Upper lobe of right lung (tissue), 1 donor: ENCODE results near the gene ARHGAP23. TPM values are rescaled to one million over a fixed set of nuclear protein-coding genes. Genes with fewer than 3 reads are reported as not detected.

ENCODE experiments used
- ATAC-seq: fragments of 200-7000 bp; cut with Tn5 transposase; one replicate; pipeline ENCODE4 v1.9.1; 2020; ENCODE audit warnings: mild to moderate bottlenecking, moderate library complexity
- DNase-seq: peaks from one replicate; pipeline ENCODE4 v3.0.0-alpha.2; 2020
- H3K27ac ChIP-seq: fragments of 200-600 bp; one replicate; pipeline ENCODE4 v1.8.0; 2022
- H3K27me3 ChIP-seq: fragments of 200-600 bp; one replicate; pipeline ENCODE4 v1.8.0; 2022; ENCODE audit warnings: mild to moderate bottlenecking
- H3K36me3 ChIP-seq: fragments of 200-600 bp; one replicate; pipeline ENCODE4 v1.8.0; 2022
- H3K4me1 ChIP-seq: fragments of 200-600 bp; one replicate; pipeline ENCODE4 v1.8.0; 2022
- H3K4me3 ChIP-seq: fragments of 200-600 bp; one replicate; pipeline ENCODE4 v1.8.0; 2022; ENCODE audit warnings: mild to moderate bottlenecking
- H3K9me3 ChIP-seq: fragments of 200-600 bp; one replicate; pipeline ENCODE4 v1.8.0; 2022
- CTCF ChIP-seq: fragments of 200-600 bp; IDR thresholded peaks from one replicate; pipeline ENCODE4 v1.8.0; 2022; ENCODE audit warnings: antibody characterized with exemption
- intact Hi-C: fragments of 100-400 bp; cut with DNase I; formaldehyde crosslinking; loops from one replicate; pipeline ENCODE4 v1.11.0; 2022
- total RNA-seq: library from RNA; stranded (reverse); fragmentation: NEBNext Ultra II Directional; extraction: Animal tissue kit (Norgen Biotek cat#: 25700); gene quantifications from one replicate; pipeline ENCODE4 v1.2.1, GENCODE V29; 2021
- donor health status: DM: no; HTN: yes; CAD: no; lungs with severe emphysema.

Gene ARHGAP23
- total RNA-seq, 1 donor from 2014 or later = 85.1 TPM

DNA sequence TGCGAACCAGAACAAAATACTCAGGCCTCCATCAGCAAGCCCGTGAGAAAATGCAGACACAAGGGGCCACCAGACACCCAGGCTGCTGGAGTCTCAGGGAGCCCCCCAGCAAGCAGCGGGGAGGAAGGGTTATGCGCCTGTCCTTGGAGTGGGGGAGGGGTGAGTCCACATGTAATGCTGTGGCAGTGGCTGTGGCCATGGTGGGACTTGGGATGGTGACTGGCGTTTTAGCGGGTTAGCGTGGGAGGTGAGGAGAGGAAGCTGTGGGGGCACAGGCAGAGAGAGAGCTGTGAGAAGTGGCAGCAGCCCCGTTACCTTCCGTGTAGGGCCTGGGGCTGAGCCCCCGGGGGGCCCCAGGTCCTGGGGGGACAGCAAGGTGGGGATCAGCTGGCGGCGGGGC lies 119.2 kb downstream of the ARHGAP23 start:
- Histone ChIP-seq H3K36me3 (no peaks in the 10 kb centered on the region), H3K9me3 (no peaks in the 10 kb centered on the region), H3K27me3 (peaks cover 10% of the 10 kb centered on the region), H3K27ac (no peak overlapping the region), H3K4me1 (no peaks in the 10 kb centered on the region), H3K4me3 (no peak overlapping the region)
- intact Hi-C loops = no loop called here
- TF ChIP-seq CTCF = no peak
- DNase-seq (no peak), ATAC-seq (no peak)

GRCh38 chr17:38549285-38549684 lies 121.0 kb downstream of the ARHGAP23 start:
- Histone ChIP-seq H3K4me1 (no peaks in the 10 kb centered on the region), H3K36me3 (no peaks in the 10 kb centered on the region), H3K27me3 (peaks cover 3% of the 10 kb centered on the region), H3K27ac (no peak overlapping the region), H3K4me3 (no peak overlapping the region), H3K9me3 (no peaks in the 10 kb centered on the region)
- ATAC-seq (no peak), DNase-seq (no peak)
- TF ChIP-seq CTCF = no peak
- intact Hi-C loops = no loop called here

- no peak for TF ChIP-seq CTCF
- ATAC-seq (no peak), DNase-seq (no peak)
- no peaks in the 10 kb centered on the region for H3K4me1 ChIP-seq
- H3K27ac ChIP-seq = no peak overlapping the region
- no peak overlapping the region for H3K4me3 ChIP-seq
- no peaks in the 10 kb centered on the region for H3K27me3 ChIP-seq
- H3K9me3 ChIP-seq = no peaks in the 10 kb centered on the region
- intact Hi-C loops = no loop called here
- H3K36me3 ChIP-seq = no peaks in the 10 kb centered on the region
Measured at GRCh38 chr17:38550661-38551060, 122.4 kb downstream of the ARHGAP23 start.

GRCh38 chr17:38551121-38551520 lies 122.9 kb downstream of the ARHGAP23 start:
- DNase-seq = no peak
- Histone ChIP-seq H3K4me3 (no peak overlapping the region), H3K27ac (no peak overlapping the region), H3K9me3 (no peaks in the 10 kb centered on the region), H3K36me3 (no peaks in the 10 kb centered on the region), H3K4me1 (no peaks in the 10 kb centered on the region), H3K27me3 (no peaks in the 10 kb centered on the region)
- TF ChIP-seq CTCF = no peak
- intact Hi-C loops = no loop called here
- no peak for ATAC-seq

DNA sequence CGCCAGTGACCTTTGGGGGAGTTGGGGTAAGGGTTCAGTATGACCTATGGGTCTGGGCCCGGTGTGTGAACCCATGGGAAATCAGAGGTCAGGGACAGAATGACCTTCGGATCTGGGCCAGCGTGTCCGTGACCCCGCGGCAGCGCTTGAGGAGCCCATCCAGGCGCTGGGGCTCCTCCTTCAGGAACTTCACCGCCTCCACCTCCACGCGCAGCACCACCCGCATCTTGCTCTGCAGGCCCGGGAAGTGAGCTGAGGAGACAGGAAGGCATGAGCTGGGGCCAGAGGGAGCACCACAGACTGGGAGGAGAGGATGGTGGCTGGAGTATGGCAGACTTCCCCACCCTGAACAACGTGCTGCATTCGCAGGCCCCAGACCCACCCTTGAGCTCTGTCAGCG lies 124.1 kb downstream of the ARHGAP23 start:
- Histone ChIP-seq H3K36me3 (no peaks in the 10 kb centered on the region), H3K9me3 (no peaks in the 10 kb centered on the region), H3K4me1 (peaks cover 5% of the 10 kb centered on the region), H3K27ac (no peak overlapping the region), H3K27me3 (no peaks in the 10 kb centered on the region), H3K4me3 (no peak overlapping the region)
- TF ChIP-seq CTCF = no peak
- intact Hi-C loops = no loop called here
- DNase-seq = no peak
- ATAC-seq = no peak
